Endothelial cell of umbilical vein (primary cell): Measurements from ENCODE around the gene EEFSEC. TPM values are rescaled to one million over a fixed set of nuclear protein-coding genes. Genes with fewer than 3 reads are reported as not detected.

Experiments
- BruUV-seq: library from RNA; stranded (reverse); fragments of 400-500 nt; replicated peaks from 2 replicates; lab custom pipeline; 2021; lab: Mats Ljungman, UMichigan
- CTCF ChIA-PET: fragments of 300-600, 350-600 bp; sonication (Branson Sonifier 250); formaldehyde crosslinking; loops from one replicate; lab custom pipeline; 2021; ENCODE audit warnings: antibody characterized with exemption, inconsistent platforms; lab: Charles Lee
- POLR2A ChIA-PET: fragments of 300-600, 350-600 bp; sonication (Branson Sonifier 250); formaldehyde crosslinking; loops from one replicate; lab custom pipeline; 2021; ENCODE audit warnings: antibody characterized with exemption, inconsistent platforms; lab: Charles Lee
- DNase-seq: peaks from one replicate; pipeline ENCODE4 v3.0.0-alpha.2; 2011; ENCODE audit warnings: low read depth, low spot score
- FAIRE-seq: peaks from 2 replicates; lab custom pipeline; 2011; peaks lifted over from hg19 to GRCh38; lab: Jason Lieb, UNC
- H2AFZ ChIP-seq: 2 replicates; pipeline ENCODE4 v1.6.0; 2012; ENCODE audit warnings: low read depth, low read length, control low read depth, inconsistent platforms
- H3K27ac ChIP-seq: 2 replicates; pipeline ENCODE4 v1.5.1; 2011; ENCODE audit warnings: low read depth, mild to moderate bottlenecking, control low read depth, low read length, moderate library complexity; ENCODE audit not compliant: insufficient read depth
- H3K27me3 ChIP-seq, 2 experiments: 2 replicates each; pipeline versions ENCODE4 v1.6.0 to v1.6.1; 2011; ENCODE audit warnings: low read length in 2 of 2, mixed read lengths in 1 of 2; ENCODE audit not compliant: control insufficient read depth in 2 of 2, insufficient read depth in 2 of 2
- H3K36me3 ChIP-seq, 2 experiments: 2 replicates in 1 of 2; 3 replicates in 1 of 2; pipeline ENCODE4 v1.5.1; 2011; ENCODE audit warnings: low read length in 2 of 2, mild to moderate bottlenecking in 1 of 2, moderate library complexity in 1 of 2; ENCODE audit not compliant: control insufficient read depth in 2 of 2, insufficient read depth in 2 of 2; ENCODE audit errors: extremely low read depth in 1 of 2
- H3K4me1 ChIP-seq: 3 replicates; pipeline ENCODE4 v1.5.1; 2011; ENCODE audit warnings: mild to moderate bottlenecking, low read length; ENCODE audit not compliant: control insufficient read depth, insufficient read depth; ENCODE audit errors: extremely low read depth
- H3K4me2 ChIP-seq: 2 replicates; pipeline ENCODE4 v1.6.1; 2011; ENCODE audit warnings: low read length, control low read depth, mixed read lengths; ENCODE audit not compliant: insufficient read depth
- H3K4me3 ChIP-seq, 3 experiments: fragments of 200-600 bp in 1 of 3; sonication (generic), shearing (Covaris generic) in 1 of 3; replicated peaks in 1 of 3; 2 replicates each; pipeline ENCODE4 v1.5.1; 2011 to 2016; ENCODE audit warnings: control low read depth in 3 of 3, low read length in 3 of 3, mild to moderate bottlenecking in 2 of 3, inconsistent platforms in 1 of 3, low read depth in 1 of 3, moderate library complexity in 1 of 3; ENCODE audit not compliant: insufficient read depth in 1 of 3
- H3K79me2 ChIP-seq: 2 replicates; pipeline ENCODE4 v1.6.0; 2012; ENCODE audit warnings: low read length, inconsistent platforms; ENCODE audit not compliant: control insufficient read depth, insufficient read depth
- H3K9ac ChIP-seq: replicated peaks from 2 replicates; pipeline ENCODE3; 2011; ENCODE audit warnings: low read length, control low read depth; ENCODE audit not compliant: insufficient read depth; ENCODE audit errors: extremely low read depth
- H3K9me1 ChIP-seq: replicated peaks from 3 replicates; pipeline ENCODE4 v1.6.0; 2011; ENCODE audit warnings: mild to moderate bottlenecking, low read length; ENCODE audit not compliant: control insufficient read depth, insufficient read depth; ENCODE audit errors: extremely low read depth
- H3K9me3 ChIP-seq: replicated peaks from 2 replicates; pipeline ENCODE4 v1.5.1; 2012; ENCODE audit warnings: low read length, inconsistent platforms; ENCODE audit not compliant: control insufficient read depth, insufficient read depth
- H4K20me1 ChIP-seq: replicated peaks from 2 replicates; pipeline ENCODE3; 2011; ENCODE audit warnings: mild to moderate bottlenecking, low read length; ENCODE audit not compliant: control insufficient read depth, insufficient read depth; ENCODE audit errors: extremely low read depth
- CTCF ChIP-seq, 2 donors: IDR thresholded peaks; 1 replicate in 1 of 2; 2 replicates in 1 of 2; pipeline ENCODE4 v1.5.1; 2011; ENCODE audit warnings: low read length in 2 of 2, mild to moderate bottlenecking in 2 of 2, moderate library complexity in 2 of 2, control low read depth in 1 of 2, inconsistent platforms in 1 of 2, low read depth in 1 of 2; ENCODE audit not compliant: insufficient read depth in 1 of 2; ENCODE audit errors: extremely low read depth in 1 of 2
- EZH2 ChIP-seq: IDR thresholded peaks from 2 replicates; pipeline ENCODE4 v1.6.1; 2012; ENCODE audit warnings: borderline replicate concordance, low read depth, mild to moderate bottlenecking, moderate library complexity, low read length, inconsistent platforms; ENCODE audit not compliant: severe bottlenecking
- FOS ChIP-seq: IDR thresholded peaks from 2 replicates; pipeline ENCODE4 v1.6.1; 2011; ENCODE audit warnings: mild to moderate bottlenecking, low read length, moderate library complexity, borderline replicate concordance; ENCODE audit not compliant: insufficient read depth
- GATA2 ChIP-seq: IDR thresholded peaks from 2 replicates; pipeline ENCODE4 v1.7.0; 2011; ENCODE audit warnings: low read depth, mild to moderate bottlenecking, moderate library complexity, mixed read lengths, low read length; ENCODE audit not compliant: insufficient read length, insufficient read depth
- JUN ChIP-seq: IDR thresholded peaks from 2 replicates; pipeline ENCODE4 v1.6.1; 2011; ENCODE audit warnings: borderline replicate concordance, low read depth; ENCODE audit not compliant: insufficient read length, insufficient read depth
- MAX ChIP-seq: IDR thresholded peaks from 2 replicates; pipeline ENCODE4 v1.6.1; 2011; ENCODE audit not compliant: insufficient read depth, insufficient read length
- MYC ChIP-seq: IDR thresholded peaks from one replicate; pipeline ENCODE4 v1.6.1; 2011; ENCODE audit warnings: mild to moderate bottlenecking, low read depth, low read length
- POLR2A ChIP-seq: IDR thresholded peaks from 2 replicates; pipeline ENCODE4 v1.6.1; 2012; ENCODE audit warnings: low read depth, mild to moderate bottlenecking, control low read depth, low read length
- POLR2AphosphoS5 ChIP-seq: IDR thresholded peaks from 2 replicates; pipeline ENCODE4 v1.6.1; 2012; ENCODE audit warnings: low read depth, mild to moderate bottlenecking, control low read depth, low read length, moderate library complexity; ENCODE audit not compliant: insufficient read depth
- dilution Hi-C: fragments of 300-500 bp; cut with MboI; formaldehyde crosslinking; loops from one replicate; pipeline ENCODE4 v1.15.0; 2019; ENCODE audit warnings: low sequenced_read_pairs; ENCODE audit not compliant: extremely low pct_ligation_motif_present
- intact Hi-C: fragments of 100-400 bp; cut with micrococcal nuclease; formaldehyde crosslinking; loops from one replicate; pipeline ENCODE4 v1.10.0; 2022
- polyA plus RNA-seq, 4 experiments: library from polyadenylated mRNA; depleted of rRNA in 3 of 4; stranded (reverse) in 3 of 4; unstranded in 1 of 4; fragments of >200 nt; gene quantifications; 2 replicates each; pipeline versions ENCODE4 v1.2.1 to v1.2.3, GENCODE V29; 2011 to 2012; ENCODE audit warnings: missing spikeins in 1 of 4
- total RNA-seq: library from RNA; stranded (reverse); gene quantifications from 2 replicates; pipeline ENCODE4 v1.2.3, GENCODE V29; 2021

The EEFSEC gene
- total and polyA plus RNA-seq, 2 donors (not counting 3 experiments of a cell fraction or from before 2014, with no cell fraction given), result 13.1 to 14.5 TPM

GRCh38 chr3:128341659-128342395, 188.5 kb downstream of the EEFSEC start:
- no peaks in the 10 kb centered on the region for H3K9me3 ChIP-seq
- dilution Hi-C loops (no loop called here), intact Hi-C loops (no loop called here)
- TF ChIP-seq EZH2, result no peak
- TF ChIP-seq POLR2AphosphoS5, result no peak
- no peak overlapping the region for H2AFZ ChIP-seq
- no peaks in the 10 kb centered on the region for H3K27me3 ChIP-seq
- H3K79me2 ChIP-seq, result no peaks in the 10 kb centered on the region
- no peaks in the 10 kb centered on the region for H3K9me1 ChIP-seq
- no peak overlapping the region for H3K9ac ChIP-seq
- no peak overlapping the region for H3K4me2 ChIP-seq
- no peak for DNase-seq
- no peak overlapping the region for H3K27ac ChIP-seq
- H3K4me3 ChIP-seq, result no peak overlapping the region
- ChIA-PET POLR2A (no interaction called here), CTCF (no interaction called here)
- H4K20me1 ChIP-seq, result no peaks in the 10 kb centered on the region
- no peak for FAIRE-seq
- no TSS peak for BruUV-seq
- no peaks in the 10 kb centered on the region for H3K36me3 ChIP-seq
- H3K4me1 ChIP-seq, result peaks cover 11% of the 10 kb centered on the region

- no peak for TF ChIP-seq MAX
- no peak for TF ChIP-seq EZH2
- TF ChIP-seq FOS, result no peak
- TF ChIP-seq JUN, result no peak
- no peak for TF ChIP-seq CTCF (IDR thresholded peaks at IDR 0.05; ENCODE audit: extremely low read depth in 1 of 2, insufficient read depth in 1 of 2, low read depth in 1 of 2, low read length in 2 of 2)
- no peak for TF ChIP-seq MYC
- TF ChIP-seq GATA2, result no peak
- TF ChIP-seq POLR2AphosphoS5, result no peak
- TF ChIP-seq POLR2A, result no peak
- CTCF ChIA-PET, result no interaction called here
- peaks cover 11% of the 10 kb centered on the region for H3K4me1 ChIP-seq
- no peak overlapping the region for H3K4me2 ChIP-seq
- H3K79me2 ChIP-seq, result no peaks in the 10 kb centered on the region
- H3K36me3 ChIP-seq, result no peaks in the 10 kb centered on the region
- no TSS peak for BruUV-seq
- dilution Hi-C loops (no loop called here), intact Hi-C loops (no loop called here)
- H3K4me3 ChIP-seq, result no peak overlapping the region
- POLR2A ChIA-PET, result no interaction called here
- no peaks in the 10 kb centered on the region for H3K27me3 ChIP-seq
- no peaks in the 10 kb centered on the region for H3K9me1 ChIP-seq
- H3K9me3 ChIP-seq, result no peaks in the 10 kb centered on the region
- no peak for FAIRE-seq
- H4K20me1 ChIP-seq, result no peaks in the 10 kb centered on the region
- no peak overlapping the region for H3K9ac ChIP-seq
- H2AFZ ChIP-seq, result no peak overlapping the region
- no peak overlapping the region for H3K27ac ChIP-seq
- no peak for DNase-seq
Measured at GRCh38 chr3:128342701-128343180, 189.5 kb downstream of the EEFSEC start.
